Breast epithelium (tissue), 4 donors: ENCODE data around the gene MICAL3. TPM values are rescaled to one million over a fixed set of nuclear protein-coding genes. Genes with fewer than 3 reads are reported as not detected.

Experiments used
- DNase-seq, 2 donors: peaks; one replicate each; pipeline ENCODE4 v3.0.0-alpha.2; 2019; ENCODE audit warnings: low spot score in 2 of 2
- H3K27ac ChIP-seq, 2 donors: fragments of 200-600 bp; sonication (generic) in 1 of 2; one replicate each; pipeline ENCODE4 v1.5.1; 2016 to 2019; ENCODE audit warnings: mild to moderate bottlenecking in 1 of 2
- H3K27me3 ChIP-seq, 2 donors: fragments of 200-600 bp; sonication (generic) in 1 of 2; one replicate each; pipeline versions ENCODE4 v1.5.1 to v1.6.0; 2017 to 2019; ENCODE audit warnings: control low read depth in 1 of 2, mild to moderate bottlenecking in 1 of 2
- H3K36me3 ChIP-seq: fragments of 200-600 bp; one replicate; pipeline ENCODE4 v1.5.1; 2019
- H3K4me1 ChIP-seq, 2 donors: fragments of 200-600 bp; sonication (generic); one replicate each; pipeline ENCODE4 v1.5.1; 2016 to 2019; ENCODE audit warnings: control low read depth in 1 of 2
- H3K4me3 ChIP-seq, 3 donors: fragments of 200-600 bp; sonication (generic); 1 replicate in 2 of 3; 2 replicates in 1 of 3; pipeline ENCODE4 v1.5.1; 2016 to 2019; ENCODE audit warnings: mild to moderate bottlenecking in 3 of 3, moderate library complexity in 2 of 3
- H3K9me3 ChIP-seq, 2 donors: fragments of 200-600 bp; sonication (generic) in 1 of 2; one replicate each; pipeline ENCODE4 v1.5.1; 2016 to 2019; ENCODE audit warnings: control low read depth in 1 of 2
- POLR2A ChIP-seq: fragments of 450-650 bp; IDR thresholded peaks from one replicate; pipeline ENCODE4 v1.6.1; 2016; ENCODE audit warnings: antibody characterized with exemption, mild to moderate bottlenecking, moderate library complexity
- POLR2AphosphoS5 ChIP-seq, 3 donors: sonication (generic); formaldehyde crosslinking; IDR thresholded peaks; one replicate each; pipeline ENCODE4 v1.6.1; 2017; ENCODE audit warnings: antibody characterized with exemption in 3 of 3
- intact Hi-C: fragments of 100-400 bp; cut with DNase I; formaldehyde crosslinking; loops from one replicate; pipeline ENCODE4 v1.15.1; 2023; ENCODE audit warnings: low total_unique reads
- total RNA-seq, 3 donors: library from RNA; depleted of rRNA; stranded (reverse); fragments of >200 nt; gene quantifications; one replicate each; pipeline ENCODE4 v1.1.0, GENCODE V29; 2016
- TF ChIP-seq, protein P1 (sequence below), 3 donors: fragments of 450-650 bp; IDR thresholded peaks; one replicate each; pipeline ENCODE4 v1.5.1; 2016 to 2017; ENCODE audit warnings: antibody characterized with exemption in 3 of 3, mild to moderate bottlenecking in 3 of 3, moderate library complexity in 3 of 3

The MICAL3 gene
- total RNA-seq, 3 donors from 2014 or later = 19.5 to 42.3 (median 34.8) TPM

DNA sequence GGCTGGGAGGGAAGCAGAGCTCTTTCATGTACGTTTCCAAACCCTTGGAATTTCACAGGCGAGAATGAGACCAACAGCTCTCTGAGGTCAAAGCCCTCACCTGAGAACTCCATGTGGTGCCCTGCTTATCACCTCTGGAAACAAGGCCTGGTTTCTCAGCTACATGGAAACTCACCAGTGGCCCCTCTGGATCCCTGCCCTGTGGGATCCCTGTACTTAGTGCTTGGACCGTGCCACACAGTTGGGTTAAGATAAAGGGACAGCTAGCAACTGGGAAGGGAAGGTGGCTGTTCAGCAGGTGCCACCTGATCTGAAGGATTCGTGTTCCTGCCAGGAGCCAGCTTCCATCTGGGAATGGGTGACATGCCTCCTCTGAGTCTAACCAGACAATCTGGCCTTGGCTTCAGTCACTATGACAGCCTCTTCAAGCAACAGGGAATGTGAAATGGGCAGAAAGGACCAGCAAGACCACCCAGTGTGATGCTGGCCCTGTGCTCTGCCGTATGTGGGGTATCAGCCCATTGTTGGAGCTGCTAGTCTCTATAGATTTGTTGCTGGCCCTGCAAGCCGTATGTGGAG is 195.8 kb downstream of the MICAL3 start:
- Histone ChIP-seq H3K27ac (no peak overlapping the region), H3K9me3 (no peaks in the 10 kb centered on the region), H3K27me3 (no peaks in the 10 kb centered on the region), H3K36me3 (no peaks in the 10 kb centered on the region), H3K4me3 (no peak overlapping the region), H3K4me1 (peaks cover 5 to 7% of the 10 kb centered on the region in 2 donors)
- intact Hi-C loops = no loop called here
- no peak for DNase-seq
- TF ChIP-seq, protein P1, sequence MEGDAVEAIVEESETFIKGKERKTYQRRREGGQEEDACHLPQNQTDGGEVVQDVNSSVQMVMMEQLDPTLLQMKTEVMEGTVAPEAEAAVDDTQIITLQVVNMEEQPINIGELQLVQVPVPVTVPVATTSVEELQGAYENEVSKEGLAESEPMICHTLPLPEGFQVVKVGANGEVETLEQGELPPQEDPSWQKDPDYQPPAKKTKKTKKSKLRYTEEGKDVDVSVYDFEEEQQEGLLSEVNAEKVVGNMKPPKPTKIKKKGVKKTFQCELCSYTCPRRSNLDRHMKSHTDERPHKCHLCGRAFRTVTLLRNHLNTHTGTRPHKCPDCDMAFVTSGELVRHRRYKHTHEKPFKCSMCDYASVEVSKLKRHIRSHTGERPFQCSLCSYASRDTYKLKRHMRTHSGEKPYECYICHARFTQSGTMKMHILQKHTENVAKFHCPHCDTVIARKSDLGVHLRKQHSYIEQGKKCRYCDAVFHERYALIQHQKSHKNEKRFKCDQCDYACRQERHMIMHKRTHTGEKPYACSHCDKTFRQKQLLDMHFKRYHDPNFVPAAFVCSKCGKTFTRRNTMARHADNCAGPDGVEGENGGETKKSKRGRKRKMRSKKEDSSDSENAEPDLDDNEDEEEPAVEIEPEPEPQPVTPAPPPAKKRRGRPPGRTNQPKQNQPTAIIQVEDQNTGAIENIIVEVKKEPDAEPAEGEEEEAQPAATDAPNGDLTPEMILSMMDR (IDR thresholded peaks at IDR 0.05) = no peak
- TF ChIP-seq POLR2A = no peak
- no peak for TF ChIP-seq POLR2AphosphoS5 (IDR thresholded peaks at IDR 0.05)

DNA sequence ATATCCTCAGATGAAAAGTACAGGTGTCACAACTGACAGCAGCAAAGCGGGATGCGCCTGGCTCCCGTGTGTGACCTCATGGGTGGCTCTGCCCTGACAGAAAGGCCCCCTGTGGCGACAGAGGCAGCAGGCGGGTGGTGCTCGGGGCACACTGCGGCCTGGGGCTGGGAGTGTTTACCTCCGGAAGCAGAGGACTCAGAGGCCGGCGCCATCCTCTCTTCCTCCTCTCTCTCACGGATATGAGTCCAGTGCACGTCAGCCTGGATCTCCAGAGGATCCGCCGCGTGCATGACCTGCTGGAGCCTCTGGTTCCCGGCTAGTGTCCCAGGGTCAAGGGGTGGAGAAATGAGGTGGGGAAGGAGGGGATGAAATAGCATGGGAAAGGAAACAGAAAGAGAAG is 196.9 kb downstream of the MICAL3 start:
- Histone ChIP-seq H3K27me3 (no peaks in the 10 kb centered on the region), H3K36me3 (no peaks in the 10 kb centered on the region), H3K27ac (no peak overlapping the region), H3K9me3 (no peaks in the 10 kb centered on the region), H3K4me3 (no peak overlapping the region), H3K4me1 (peaks cover 3 to 7% of the 10 kb centered on the region in 2 donors)
- DNase-seq = no peak
- TF ChIP-seq POLR2A (no peak), POLR2AphosphoS5 (IDR thresholded peaks at IDR 0.05) (no peak)
- TF ChIP-seq, protein P1 (IDR thresholded peaks at IDR 0.05) = no peak
- intact Hi-C loops = no loop called here

DNA sequence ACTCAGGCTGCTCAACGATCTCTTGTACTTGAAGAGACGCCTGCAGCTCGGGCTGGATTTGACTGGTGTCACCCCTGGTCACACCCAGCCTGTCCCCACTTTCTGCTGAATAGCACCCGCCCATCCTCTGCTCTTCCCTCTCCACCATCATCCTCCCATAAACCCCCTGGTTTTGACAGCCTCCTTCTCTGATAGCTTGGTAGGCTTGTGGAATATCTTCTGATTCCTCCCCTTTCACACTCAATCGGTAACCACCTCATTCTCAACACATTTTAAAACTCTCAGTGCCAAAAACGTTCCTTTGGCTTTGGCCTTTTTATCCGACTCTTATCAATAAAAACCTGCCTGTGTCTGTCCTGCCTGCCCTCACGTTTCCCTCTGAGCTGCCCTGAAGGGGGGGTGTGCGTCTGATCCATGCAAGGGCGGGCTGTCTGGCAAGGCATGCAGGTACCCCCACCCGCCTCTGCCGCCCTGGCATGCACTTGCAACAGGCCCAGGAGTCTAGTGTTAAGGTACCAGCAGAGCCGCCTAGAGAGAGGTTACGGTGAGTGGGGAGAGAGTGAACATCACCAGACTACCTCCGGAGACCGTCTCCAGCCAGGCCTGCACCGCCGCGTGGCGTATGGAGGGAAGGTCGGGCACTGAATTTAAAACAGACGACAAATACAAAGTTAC is 198.3 kb downstream of the MICAL3 start:
- TF ChIP-seq, protein P1 (IDR thresholded peaks at IDR 0.05) = no peak
- no peak for TF ChIP-seq POLR2AphosphoS5 (IDR thresholded peaks at IDR 0.05)
- TF ChIP-seq POLR2A = no peak

DNA sequence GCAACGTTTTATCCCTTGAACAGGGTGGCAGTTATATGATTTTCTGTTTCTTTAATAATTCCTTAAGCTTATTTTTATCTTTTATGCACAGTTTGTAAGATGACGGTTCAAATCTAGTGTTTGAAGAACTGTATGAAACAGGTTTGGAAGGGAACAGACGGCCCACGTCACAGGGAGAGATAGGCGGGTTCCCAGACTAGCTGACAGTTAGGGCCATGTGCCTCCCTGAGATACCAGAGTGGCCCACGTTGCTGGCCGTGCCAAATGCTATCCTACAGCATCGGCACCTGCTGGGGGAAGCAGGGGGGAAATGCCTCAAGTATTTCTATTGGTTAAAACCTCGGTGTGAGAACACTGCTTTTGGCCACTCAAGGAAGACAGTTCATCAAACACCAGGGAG is 199.9 kb downstream of the MICAL3 start:
- no peaks in the 10 kb centered on the region for H3K4me1 ChIP-seq
- no peak overlapping the region for H3K4me3 ChIP-seq
- no peaks in the 10 kb centered on the region for H3K27me3 ChIP-seq
- H3K9me3 ChIP-seq = no peaks in the 10 kb centered on the region
- no peaks in the 10 kb centered on the region for H3K36me3 ChIP-seq
- no peak for DNase-seq
- TF ChIP-seq POLR2A (no peak), POLR2AphosphoS5 (IDR thresholded peaks at IDR 0.05) (no peak)
- TF ChIP-seq, protein P1 (IDR thresholded peaks at IDR 0.05) = no peak
- no peak overlapping the region for H3K27ac ChIP-seq
- intact Hi-C loops = no loop called here

More for the DNA sequence above, 198.3 kb downstream of the MICAL3 start:
- intact Hi-C loops = no loop called here
- Histone ChIP-seq H3K9me3 (no peaks in the 10 kb centered on the region), H3K4me3 (no peak overlapping the region), H3K27me3 (no peaks in the 10 kb centered on the region), H3K27ac (no peak overlapping the region), H3K36me3 (no peaks in the 10 kb centered on the region), H3K4me1 (peaks cover 0 to 7% of the 10 kb centered on the region in 2 donors)
- DNase-seq = no peak

DNA sequence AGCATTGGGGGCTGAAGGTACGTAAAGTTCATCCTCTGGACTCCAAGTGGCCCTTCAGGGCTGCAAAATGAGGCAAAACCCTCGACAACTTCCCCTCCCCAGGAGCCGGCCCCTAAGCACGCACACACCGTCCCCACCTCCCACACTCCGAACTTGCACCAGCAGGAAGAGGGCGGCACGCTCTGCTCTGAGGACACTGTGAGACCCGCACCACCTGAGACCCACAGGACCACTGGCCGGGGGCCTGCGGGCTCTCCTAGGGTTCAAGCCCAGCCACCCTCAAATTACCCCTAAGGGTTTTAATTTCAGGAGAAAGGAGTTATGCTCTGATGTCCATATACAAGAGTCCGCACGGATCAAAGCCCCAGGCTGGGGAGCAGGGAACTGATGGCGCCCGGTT is 200.4 kb downstream of the MICAL3 start:
- Histone ChIP-seq H3K36me3 (no peaks in the 10 kb centered on the region), H3K27ac (no peak overlapping the region), H3K27me3 (no peaks in the 10 kb centered on the region), H3K4me3 (no peak overlapping the region), H3K9me3 (no peaks in the 10 kb centered on the region), H3K4me1 (no peaks in the 10 kb centered on the region)
- intact Hi-C loops = no loop called here
- no peak for DNase-seq
- TF ChIP-seq, protein P1 (IDR thresholded peaks at IDR 0.05) = no peak
- no peak for TF ChIP-seq POLR2A
- TF ChIP-seq POLR2AphosphoS5 (IDR thresholded peaks at IDR 0.05) = no peak
